ENCODE data around the gene ATP1B3.
"Not testable (repeated sequence)": the region's sequence is repeated elsewhere in the genome, so short reads cannot be mapped to it uniquely, and the experiment has no call there.

Gene ATP1B3

GRCh38 chr3:141950572-141951493 is 74.4 kb downstream of the ATP1B3 start:
- DNase-seq = no peak

- no peak for DNase-seq
Measured at GRCh38 chr3:141952611-141953010, 76.2 kb downstream of the ATP1B3 start.

DNA sequence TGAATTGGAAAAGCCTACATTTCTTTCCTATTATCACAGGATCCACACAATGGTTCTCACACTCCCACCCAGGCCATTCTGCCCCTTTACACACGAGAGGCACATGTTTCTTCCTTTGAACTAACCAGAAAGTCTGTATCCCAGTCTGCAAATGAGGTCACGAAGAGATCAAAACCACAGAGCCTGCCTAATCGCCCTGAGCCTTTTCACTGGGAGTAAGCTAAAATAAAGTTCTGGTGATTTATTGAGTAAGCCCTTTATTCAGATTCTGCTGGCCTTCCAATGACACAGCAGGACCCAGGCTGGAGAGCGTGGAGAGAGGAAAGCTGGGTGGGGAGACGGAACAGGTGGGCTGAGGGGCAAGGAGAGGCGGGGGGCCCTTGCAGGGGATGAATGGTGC is 78.7 kb downstream of the ATP1B3 start:
- no peak for DNase-seq

DNA sequence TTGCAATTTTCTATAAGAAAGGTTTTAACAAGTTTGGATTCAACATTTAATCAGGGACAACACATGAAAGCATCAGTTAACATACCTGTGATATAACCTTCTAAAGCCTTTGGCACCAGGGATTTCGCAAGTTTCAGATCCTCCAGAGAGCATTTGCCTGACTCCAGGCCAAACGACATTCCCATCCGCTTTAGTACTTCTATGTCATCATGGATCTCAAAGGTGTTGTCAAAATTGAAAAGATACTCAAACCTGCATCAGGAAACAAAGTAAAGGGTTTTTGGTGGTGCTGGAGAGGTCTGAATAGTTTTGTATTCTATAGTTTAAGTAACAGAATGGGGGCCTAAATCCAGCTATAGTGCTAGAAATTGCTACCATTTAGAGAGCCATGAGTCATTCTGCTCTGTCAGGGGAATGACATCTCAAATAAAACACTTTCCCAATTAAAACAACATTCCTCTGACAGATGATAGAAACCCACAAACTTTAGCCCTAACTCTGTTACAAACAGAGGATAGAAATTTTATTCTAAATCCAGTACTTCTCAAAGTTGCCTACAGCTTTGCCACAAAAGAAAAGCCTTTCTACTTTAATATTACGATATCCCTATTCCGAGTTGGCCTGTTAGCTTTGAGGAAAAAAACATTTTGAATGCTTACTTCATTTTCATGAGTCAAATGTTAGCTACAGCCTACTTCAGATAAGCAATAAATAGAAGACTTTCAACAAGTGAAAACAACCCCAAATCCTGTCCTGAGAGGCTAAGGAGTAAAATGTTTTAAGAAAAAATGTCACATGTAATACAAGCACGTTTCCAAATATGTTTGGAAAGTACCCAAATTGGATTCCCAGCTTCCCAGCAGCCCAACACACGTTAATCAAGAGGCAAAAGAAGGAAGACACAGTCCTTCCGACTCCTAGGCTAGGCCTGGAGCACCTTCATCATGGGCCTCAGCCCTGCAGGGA is 83.4 kb downstream of the ATP1B3 start:
- no peak for DNase-seq

DNA sequence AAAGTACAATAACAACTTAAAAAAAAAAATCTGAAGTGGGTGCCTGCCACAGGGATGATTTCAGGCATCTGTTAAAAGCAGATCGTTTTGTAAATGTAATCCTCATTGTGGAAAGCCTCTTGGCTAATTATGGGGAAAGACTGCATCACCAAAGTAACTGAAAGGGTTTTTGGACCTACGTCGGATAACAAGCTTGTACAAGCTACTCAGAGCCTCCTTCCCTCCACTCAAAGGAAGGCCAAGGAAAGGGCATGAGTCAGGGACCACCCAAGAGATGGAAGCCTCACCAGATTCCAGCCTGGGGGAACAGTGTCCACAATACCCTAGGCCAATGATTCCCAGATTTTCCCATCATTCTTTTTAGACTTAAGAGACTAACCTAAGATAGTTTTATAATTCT is 84.3 kb downstream of the ATP1B3 start:
- DNase-seq = no peak

- no peak for DNase-seq
Measured at GRCh38 chr3:141963301-141963700, 86.9 kb downstream of the ATP1B3 start.

DNA sequence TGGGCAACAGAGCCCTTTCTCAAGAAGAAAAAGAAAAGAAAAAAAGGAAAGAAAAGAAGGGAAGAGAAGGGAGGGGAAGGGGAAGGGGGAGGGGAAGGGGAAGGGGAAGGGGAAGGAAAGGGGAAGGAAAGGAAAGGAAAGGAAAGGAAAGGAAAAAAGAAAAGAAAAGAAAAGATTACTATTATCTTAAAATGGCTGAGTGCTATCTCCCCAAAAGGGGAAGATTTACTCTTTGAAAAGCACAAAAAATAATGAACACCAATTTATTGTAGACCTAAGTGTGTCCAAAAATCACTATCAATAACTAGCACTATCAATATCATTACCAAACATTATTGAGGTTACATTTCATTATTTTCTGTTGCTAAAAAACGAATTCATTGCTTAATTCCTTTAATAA is 89.0 kb downstream of the ATP1B3 start:
- DNase-seq = no peak

DNA sequence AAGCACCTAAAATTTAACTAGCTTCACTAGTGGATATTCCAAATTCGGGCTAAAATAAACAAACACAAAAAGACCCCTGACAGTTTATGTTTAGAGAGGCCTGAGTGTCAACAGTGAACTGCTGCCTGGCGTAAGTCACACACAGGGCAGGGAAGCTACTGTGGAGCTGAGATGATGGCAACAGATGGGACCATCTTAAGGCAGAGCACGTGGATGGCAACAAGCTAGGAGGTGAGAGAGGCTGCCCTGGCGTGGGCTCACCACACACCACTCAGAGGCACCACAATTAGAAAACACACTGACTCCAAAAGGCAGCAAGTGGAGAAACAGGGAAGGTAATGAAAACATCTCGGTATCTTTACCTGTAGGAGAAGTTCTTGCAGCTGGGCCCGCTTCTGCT is 93.3 kb downstream of the ATP1B3 start:
- DNase-seq = no peak

DNA sequence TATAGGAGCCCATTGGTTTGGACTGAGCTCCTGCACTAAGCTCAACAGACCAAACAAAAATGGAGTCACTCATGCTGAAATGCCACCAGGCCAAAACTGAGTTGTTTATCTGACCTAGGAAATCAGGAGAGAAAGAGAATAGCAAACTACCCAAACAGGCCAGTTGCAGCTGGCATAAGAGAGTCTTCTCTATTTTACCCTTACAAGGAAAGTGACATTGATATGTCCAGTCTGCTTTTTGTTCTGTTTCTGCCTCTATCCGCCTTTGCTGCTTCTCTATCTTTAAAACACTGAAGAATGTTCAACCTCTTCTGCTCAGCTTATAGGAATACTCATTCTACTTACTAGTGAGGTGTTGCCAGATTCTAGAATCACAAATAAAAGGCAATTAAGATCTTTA is 95.1 kb downstream of the ATP1B3 start:
- no peak for DNase-seq

DNA sequence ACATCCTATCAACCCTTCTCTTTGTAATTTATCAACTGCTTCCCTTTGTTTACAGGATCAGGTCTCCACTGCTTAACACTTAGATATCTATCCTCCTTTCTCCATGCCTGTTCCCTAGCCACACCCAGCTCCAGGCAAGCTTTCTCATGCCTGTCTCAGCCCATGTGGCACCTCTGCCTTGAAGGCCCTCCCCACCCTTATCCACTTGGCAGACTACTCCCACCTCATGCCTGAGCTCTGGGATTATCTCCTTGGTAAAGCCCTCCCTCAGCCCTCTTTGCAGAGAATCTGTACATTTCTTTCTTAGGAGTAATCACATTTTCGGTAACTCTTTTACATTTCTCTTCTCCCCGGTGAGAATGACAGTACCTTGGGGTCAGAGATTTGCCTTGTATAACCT is 96.0 kb downstream of the ATP1B3 start:
- no peak for DNase-seq

DNA sequence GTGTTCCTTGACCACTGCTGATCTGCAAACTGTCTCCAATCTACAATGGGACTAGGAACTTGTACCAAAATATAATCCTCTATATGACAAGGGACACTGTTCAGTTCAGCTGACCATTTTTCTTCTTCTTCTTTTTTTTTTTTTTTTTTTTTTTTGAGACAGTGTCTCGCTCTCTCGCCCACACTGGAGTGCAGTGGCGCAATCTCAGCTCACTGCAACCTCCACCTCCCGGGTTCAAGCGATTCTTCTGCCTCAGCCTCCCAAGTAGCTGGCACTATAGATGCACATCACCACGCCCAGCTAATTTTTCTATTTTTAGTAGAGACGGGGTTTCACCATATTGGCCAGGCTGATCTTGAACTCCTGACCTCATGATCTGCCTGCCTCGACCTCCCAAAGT is 98.3 kb downstream of the ATP1B3 start:
- DNase-seq = not testable (repeated sequence)

Data from T1000 (cell line).